H9 (cell line): ENCODE data around the gene UNCX. TPM values are rescaled to one million over a fixed set of nuclear protein-coding genes. Genes with fewer than 3 reads are reported as not detected.

Experiments
- DNase-seq: peaks from one replicate; pipeline ENCODE4 v3.0.0-alpha.2; 2017
- H2AFZ ChIP-seq: one replicate; pipeline ENCODE4 v1.6.1; 2013; ENCODE audit warnings: mild to moderate bottlenecking, low read length, control low read depth, moderate library complexity
- H2AK5ac ChIP-seq: 2 replicates; pipeline ENCODE4 v1.6.1; 2013; ENCODE audit warnings: low read length, control low read depth, mixed read lengths; ENCODE audit not compliant: insufficient read length
- H2BK120ac ChIP-seq: one replicate; pipeline ENCODE4 v1.6.1; 2013; ENCODE audit warnings: low read depth, mild to moderate bottlenecking, low read length, control low read depth, inconsistent platforms; ENCODE audit not compliant: poor library complexity, severe bottlenecking
- H2BK12ac ChIP-seq: 2 replicates; pipeline ENCODE4 v1.6.1; 2013; ENCODE audit warnings: low read length, control low read depth, mixed read lengths, low read depth; ENCODE audit not compliant: insufficient read length
- H2BK15ac ChIP-seq: 2 replicates; pipeline ENCODE4 v1.6.1; 2013; ENCODE audit warnings: low read depth, low read length, control low read depth
- H2BK20ac ChIP-seq: one replicate; pipeline ENCODE4 v1.6.1; 2013; ENCODE audit warnings: low read depth, mild to moderate bottlenecking, low read length, control low read depth, inconsistent platforms; ENCODE audit not compliant: poor library complexity, severe bottlenecking
- H2BK5ac ChIP-seq: 2 replicates; pipeline ENCODE4 v1.6.1; 2013; ENCODE audit warnings: low read length, control low read depth, mixed read lengths; ENCODE audit not compliant: insufficient read length
- H3K14ac ChIP-seq: 2 replicates; pipeline ENCODE4 v1.6.1; 2013; ENCODE audit warnings: low read length, control low read depth; ENCODE audit not compliant: insufficient read depth
- H3K18ac ChIP-seq: 2 replicates; pipeline ENCODE4 v1.6.1; 2013; ENCODE audit warnings: low read depth, mild to moderate bottlenecking, mixed read lengths, low read length, control low read depth; ENCODE audit not compliant: insufficient read length
- H3K23ac ChIP-seq: 2 replicates; pipeline ENCODE4 v1.6.1; 2013; ENCODE audit warnings: low read length, control low read depth, mixed read lengths, low read depth; ENCODE audit not compliant: insufficient read length
- H3K23me2 ChIP-seq: 2 replicates; pipeline ENCODE4 v1.6.1; 2013; ENCODE audit warnings: low read depth, mild to moderate bottlenecking, mixed read lengths, low read length, control low read depth; ENCODE audit not compliant: insufficient read length, poor library complexity, severe bottlenecking
- H3K27ac ChIP-seq: 2 replicates; pipeline ENCODE4 v1.5.1; 2013; ENCODE audit warnings: low read length, control low read depth, mixed read lengths, low read depth; ENCODE audit not compliant: insufficient read length
- H3K27me3 ChIP-seq: 2 replicates; pipeline ENCODE4 v1.6.1; 2013; ENCODE audit warnings: low read length, control low read depth, inconsistent platforms; ENCODE audit not compliant: insufficient read depth
- H3K4ac ChIP-seq: 2 replicates; pipeline ENCODE4 v1.6.1; 2013; ENCODE audit warnings: low read depth, mild to moderate bottlenecking, control low read depth, inconsistent platforms, low read length, moderate library complexity
- H3K4me1 ChIP-seq: 2 replicates; pipeline ENCODE4 v1.6.1; 2013; ENCODE audit warnings: low read length, control low read depth, inconsistent platforms; ENCODE audit not compliant: insufficient read depth
- H3K4me2 ChIP-seq: 2 replicates; pipeline ENCODE4 v1.6.1; 2013; ENCODE audit warnings: low read length, control low read depth, mixed read lengths; ENCODE audit not compliant: insufficient read length, insufficient read depth
- H3K56ac ChIP-seq: 2 replicates; pipeline ENCODE4 v1.6.1; 2013; ENCODE audit warnings: low read depth, mild to moderate bottlenecking, mixed read lengths, low read length, control low read depth; ENCODE audit not compliant: insufficient read length
- H3K79me1 ChIP-seq: 2 replicates; pipeline ENCODE4 v1.6.1; 2013; ENCODE audit warnings: low read depth, mild to moderate bottlenecking, moderate library complexity, low read length, control low read depth, inconsistent platforms; ENCODE audit not compliant: insufficient read depth, poor library complexity, severe bottlenecking
- H3K79me2 ChIP-seq: 2 replicates; pipeline ENCODE4 v1.6.1; 2013; ENCODE audit warnings: low read length, control low read depth, inconsistent platforms; ENCODE audit not compliant: insufficient read depth
- H3K9ac ChIP-seq: 2 replicates; pipeline ENCODE4 v1.6.1; 2013; ENCODE audit warnings: low read length, control low read depth, mixed read lengths; ENCODE audit not compliant: insufficient read length; ENCODE audit errors: extremely low read depth
- H3K9me3 ChIP-seq: one replicate; pipeline ENCODE4 v1.6.1; 2013; ENCODE audit warnings: low read depth, low read length, inconsistent platforms; ENCODE audit not compliant: control insufficient read depth
- H3T11ph ChIP-seq: one replicate; pipeline ENCODE4 v1.6.1; 2013; ENCODE audit warnings: mild to moderate bottlenecking, low read length, control low read depth, inconsistent platforms
- H4K20me1 ChIP-seq: one replicate; pipeline ENCODE4 v1.6.1; 2013; ENCODE audit not compliant: control insufficient read depth, insufficient read length, insufficient read depth
- H4K5ac ChIP-seq: 2 replicates; pipeline ENCODE4 v1.6.1; 2013; ENCODE audit warnings: low read depth, mild to moderate bottlenecking, mixed read lengths, low read length, control low read depth; ENCODE audit not compliant: insufficient read length
- H4K8ac ChIP-seq: replicated peaks from 2 replicates; pipeline ENCODE4 v1.6.1; 2013; ENCODE audit warnings: low read length, control low read depth, mixed read lengths, low read depth; ENCODE audit not compliant: insufficient read length
- H4K91ac ChIP-seq: 2 replicates; pipeline ENCODE4 v1.6.1; 2013; ENCODE audit warnings: low read depth, mild to moderate bottlenecking, moderate library complexity, mixed read lengths, low read length, control low read depth; ENCODE audit not compliant: insufficient read length
- H3K27ac Mint-ChIP-seq, 3 experiments: 2 replicates in 2 of 3; 3 replicates in 1 of 3; pipeline ENCODE4 v1.8.0; 2020 to 2021; ENCODE audit warnings: mixed read lengths in 3 of 3, mild to moderate bottlenecking in 1 of 3, moderate library complexity in 1 of 3
- H3K27me3 Mint-ChIP-seq: 2 replicates; pipeline ENCODE4 v1.8.0; 2021; ENCODE audit warnings: low read depth, mild to moderate bottlenecking, moderate library complexity, mixed read lengths
- H3K36me3 Mint-ChIP-seq, 3 experiments: 2 replicates in 2 of 3; 3 replicates in 1 of 3; pipeline ENCODE4 v1.8.0; 2020 to 2021; ENCODE audit warnings: low read depth in 3 of 3, mixed read lengths in 3 of 3; ENCODE audit not compliant: insufficient read depth in 1 of 3
- H3K4me1 Mint-ChIP-seq, 2 experiments: 2 replicates each; pipeline ENCODE4 v1.8.0; 2020; ENCODE audit warnings: mixed read lengths in 2 of 2
- H3K4me3 Mint-ChIP-seq, 2 experiments: 2 replicates in 1 of 2; 3 replicates in 1 of 2; pipeline ENCODE4 v1.8.0; 2020 to 2021; ENCODE audit warnings: mild to moderate bottlenecking in 2 of 2, mixed read lengths in 2 of 2, moderate library complexity in 1 of 2
- H3K9me3 Mint-ChIP-seq, 2 experiments: 2 replicates in 1 of 2; 3 replicates in 1 of 2; pipeline ENCODE4 v1.8.0; 2020; ENCODE audit warnings: mild to moderate bottlenecking in 2 of 2, mixed read lengths in 2 of 2, moderate library complexity in 1 of 2
- CTCF ChIP-seq: fragments of 200-600 bp; sonication (generic); conservative IDR thresholded peaks from 3 replicates; pipeline ENCODE4 v1.8.0; 2021; ENCODE audit warnings: antibody characterized with exemption, mild to moderate bottlenecking
- WGBS: extraction: QIAGEN DNeasy Blood & Tissue Kit; methylation state at CpG from one replicate; pipeline ENCODE4 v1.1.7; 2013; ENCODE audit warnings: missing lambda C conversion rate, low lambda C conversion rate, mixed read lengths; ENCODE audit not compliant: insufficient read length; ENCODE audit errors: extremely low coverage; 5-methylcytosine and 5-hydroxymethylcytosine counted together
- total RNA-seq: library from RNA; stranded (reverse); gene quantifications from 2 replicates; pipeline ENCODE4 v1.2.1, GENCODE V29; 2021

UNCX gene
- total RNA-seq, 1 experiment from 2014 or later: not detected

GRCh38 chr7:1262441-1262840 lies 29.8 kb downstream of the UNCX start:
- no peak for DNase-seq
- no peak for TF ChIP-seq CTCF
- H3K27ac ChIP-seq: no peak overlapping the region

More at GRCh38 chr7:1262441-1262840, 29.8 kb downstream of the UNCX start:
- no peaks in the 10 kb centered on the region for H4K20me1 ChIP-seq
- H3K36me3 Mint-ChIP-seq: no peaks in the 10 kb centered on the region
- no peak overlapping the region for H3K4me3 Mint-ChIP-seq
- no peak overlapping the region for H3K56ac ChIP-seq
- no peak overlapping the region for H3K18ac ChIP-seq
- H3T11ph ChIP-seq: no peak overlapping the region
- no peaks in the 10 kb centered on the region for H3K27me3 ChIP-seq
- H3K23ac ChIP-seq: no peak overlapping the region
- no peak overlapping the region for H4K8ac ChIP-seq
- no peak overlapping the region for H3K4me2 ChIP-seq
- no peaks in the 10 kb centered on the region for H3K9me3 Mint-ChIP-seq
- no peak overlapping the region for H3K14ac ChIP-seq
- no peak overlapping the region for H2BK5ac ChIP-seq
- no peaks in the 10 kb centered on the region for H3K4me1 ChIP-seq
- no peak overlapping the region for H3K9ac ChIP-seq
- no peak overlapping the region for H3K4ac ChIP-seq
- H3K79me2 ChIP-seq: no peaks in the 10 kb centered on the region
- H3K9me3 ChIP-seq: no peaks in the 10 kb centered on the region
- H3K27me3 Mint-ChIP-seq: peaks cover 33% of the 10 kb centered on the region
- H2BK15ac ChIP-seq: no peak overlapping the region
- no peak overlapping the region for H4K91ac ChIP-seq
- H3K79me1 ChIP-seq: no peaks in the 10 kb centered on the region
- no peak overlapping the region for H4K5ac ChIP-seq
- no peak overlapping the region for H2AFZ ChIP-seq
- no CpG with 5 or more reads among the region's 13 CpGs for WGBS
- no peak overlapping the region for H3K27ac Mint-ChIP-seq
- H2BK12ac ChIP-seq: no peak overlapping the region
- no peak overlapping the region for H2AK5ac ChIP-seq
- H2BK120ac ChIP-seq: no peak overlapping the region
- H2BK20ac ChIP-seq: no peak overlapping the region
- no peaks in the 10 kb centered on the region for H3K4me1 Mint-ChIP-seq
- no peaks in the 10 kb centered on the region for H3K23me2 ChIP-seq
